ENCODE results near the gene DMRTB1.

- TF ChIP-seq ZBTB33 (IDR thresholded peaks at IDR 0.05; ENCODE audit: extremely low read depth, insufficient replicate concordance, low read length) (no peak), RAD21 (IDR thresholded peaks at IDR 0.05; ENCODE audit: low read depth) (no peak), CTCF (IDR thresholded peaks at IDR 0.05 in 2 of 3, conservative IDR thresholded peaks at IDR 0.05 in 1 of 3; ENCODE audit: borderline replicate concordance in 1 of 3, insufficient read depth in 1 of 3, low read depth in 2 of 3, low read length in 2 of 3) (no peak), EZH2 (IDR thresholded peaks at IDR 0.05) (no peak), POLR2AphosphoS5 (IDR thresholded peaks at IDR 0.05; ENCODE audit: low read depth, low read length) (no peak), CEBPB (IDR thresholded peaks at IDR 0.05; ENCODE audit: low read depth) (no peak), POLR2A (IDR thresholded peaks at IDR 0.05; ENCODE audit: borderline replicate concordance, extremely low read depth, insufficient read depth, insufficient read length) (no peak), ZNF274 (IDR thresholded peaks at IDR 0.05; ENCODE audit: low read depth, low read length) (no peak), EZH2phosphoT487 (IDR thresholded peaks at IDR 0.05; ENCODE audit: borderline replicate concordance) (no peak), REST (IDR thresholded peaks at IDR 0.05; ENCODE audit: low read depth) (no peak)
These were observed 2.3 kb downstream of the DMRTB1 start for GRCh38 chr1:53461323-53462044.
